Suprapubic skin (tissue), 4 donors: Measurements from ENCODE around the gene CTBP2.

Source experiments
- POLR2A ChIP-seq, 2 donors: fragments of 450-650 bp; IDR thresholded peaks; one replicate each; pipeline ENCODE4 v1.6.1; 2017; ENCODE audit warnings: antibody characterized with exemption in 2 of 2, mild to moderate bottlenecking in 2 of 2, moderate library complexity in 2 of 2
- POLR2AphosphoS5 ChIP-seq, 3 donors: sonication (generic); formaldehyde crosslinking; IDR thresholded peaks; one replicate each; pipeline ENCODE4 v1.6.1; 2017; ENCODE audit warnings: antibody characterized with exemption in 3 of 3
- TF ChIP-seq, protein P1 (sequence below), 2 donors: fragments of 200-600 bp in 1 of 2; fragments of 450-650 bp in 1 of 2; sonication (generic) in 1 of 2; IDR thresholded peaks; one replicate each; pipeline ENCODE4 v1.5.1; 2016 to 2019; ENCODE audit warnings: antibody characterized with exemption in 2 of 2, mild to moderate bottlenecking in 1 of 2, moderate library complexity in 1 of 2

- TF ChIP-seq, protein P1, sequence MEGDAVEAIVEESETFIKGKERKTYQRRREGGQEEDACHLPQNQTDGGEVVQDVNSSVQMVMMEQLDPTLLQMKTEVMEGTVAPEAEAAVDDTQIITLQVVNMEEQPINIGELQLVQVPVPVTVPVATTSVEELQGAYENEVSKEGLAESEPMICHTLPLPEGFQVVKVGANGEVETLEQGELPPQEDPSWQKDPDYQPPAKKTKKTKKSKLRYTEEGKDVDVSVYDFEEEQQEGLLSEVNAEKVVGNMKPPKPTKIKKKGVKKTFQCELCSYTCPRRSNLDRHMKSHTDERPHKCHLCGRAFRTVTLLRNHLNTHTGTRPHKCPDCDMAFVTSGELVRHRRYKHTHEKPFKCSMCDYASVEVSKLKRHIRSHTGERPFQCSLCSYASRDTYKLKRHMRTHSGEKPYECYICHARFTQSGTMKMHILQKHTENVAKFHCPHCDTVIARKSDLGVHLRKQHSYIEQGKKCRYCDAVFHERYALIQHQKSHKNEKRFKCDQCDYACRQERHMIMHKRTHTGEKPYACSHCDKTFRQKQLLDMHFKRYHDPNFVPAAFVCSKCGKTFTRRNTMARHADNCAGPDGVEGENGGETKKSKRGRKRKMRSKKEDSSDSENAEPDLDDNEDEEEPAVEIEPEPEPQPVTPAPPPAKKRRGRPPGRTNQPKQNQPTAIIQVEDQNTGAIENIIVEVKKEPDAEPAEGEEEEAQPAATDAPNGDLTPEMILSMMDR (IDR thresholded peaks at IDR 0.05): no peak
- TF ChIP-seq POLR2A (IDR thresholded peaks at IDR 0.05) (no peak), POLR2AphosphoS5 (IDR thresholded peaks at IDR 0.05) (no peak)
Observed at GRCh38 chr10:124956764-124957163, 203.6 kb downstream of the CTBP2 start.
